SU-DHL-6 (cell line): ENCODE data around the gene ADGRB3.

ENCODE experiments used
- CTCF ChIP-seq: fragments of 200-600 bp; sonication (generic); IDR thresholded peaks from one replicate; pipeline ENCODE4 v1.5.1; 2017; ENCODE audit warnings: antibody characterized with exemption, mild to moderate bottlenecking, low read length, moderate library complexity; ENCODE audit not compliant: insufficient read depth, poor library complexity, severe bottlenecking
- EZH2phosphoT487 ChIP-seq: fragments of 200-600 bp; sonication (generic), shearing (Covaris generic); conservative IDR thresholded peaks from 2 replicates; pipeline ENCODE4 v1.6.1; 2018; ENCODE audit warnings: mild to moderate bottlenecking, antibody characterized with exemption, low read length, moderate library complexity, mixed read lengths

GRCh38 chr6:68710916-68711315, 75.8 kb downstream of the ADGRB3 start:
- TF ChIP-seq CTCF = no peak
- no peak for TF ChIP-seq EZH2phosphoT487
